ENCODE measurements around the gene ATP6V0B. TPM values are rescaled to one million over a fixed set of nuclear protein-coding genes. Genes with fewer than 3 reads are reported as not detected.

ATP6V0B gene
- total RNA-seq, 4 donors from 2014 or later = 29.2 to 203 (median 97.9) TPM

- H3K4me1 ChIP-seq = peaks cover 7 to 46% (median 29%) of the 10 kb centered on the region in 4 donors
- no peak for TF ChIP-seq EP300 (IDR thresholded peaks at IDR 0.05; ENCODE audit: low read depth)
- TF ChIP-seq POLR2AphosphoS5 (IDR thresholded peaks at IDR 0.05) = peak in 2 of 3 donors; percentile 52 to 79
- TF ChIP-seq CTCF (IDR thresholded peaks at IDR 0.05) = no peak
- peak; percentile 62 for TF ChIP-seq POLR2A (IDR thresholded peaks at IDR 0.05)
- peak; percentile 68 for DNase-seq
- WGBS, 2 donors (ENCODE audit: low coverage in 1 of 2) = 76 to 88% methylated on average over 1 to 8 of the region's 8 CpGs
- peak overlapping the region; percentile 47 to 83 (median 78) for H3K27ac ChIP-seq
- no peaks in the 10 kb centered on the region for H3K36me3 ChIP-seq
- in situ Hi-C loops (cut with MboI; ENCODE audit: low pct_ligation_motif_present in 1 of 4, low pct_unique_long_range_greater_than_20kb in 1 of 4, low sequenced_read_pairs in 3 of 4) (no loop called here), intact Hi-C loops (cut with DNase I; ENCODE audit: low total_unique reads) (no loop called here)
- no peaks in the 10 kb centered on the region for H3K27me3 ChIP-seq
- no peaks in the 10 kb centered on the region for H3K9me3 ChIP-seq
- H3K4me3 ChIP-seq = no peak overlapping the region
Observed at GRCh38 chr1:44014365-44015104, 39.8 kb downstream of the ATP6V0B start.

GRCh38 chr1:44015206-44015605, 40.4 kb downstream of the ATP6V0B start:
- Histone ChIP-seq H3K36me3 (no peaks in the 10 kb centered on the region), H3K27ac (peak overlapping the region in 3 of 4 donors; percentile 77 to 83 (median 78)), H3K9me3 (no peaks in the 10 kb centered on the region), H3K4me3 (no peak overlapping the region), H3K27me3 (no peaks in the 10 kb centered on the region), H3K4me1 (peaks cover 7 to 46% (median 29%) of the 10 kb centered on the region in 4 donors)
- intact Hi-C loops (cut with DNase I; ENCODE audit: low total_unique reads) = no loop called here
- in situ Hi-C loops (cut with MboI; ENCODE audit: low pct_ligation_motif_present in 1 of 4, low pct_unique_long_range_greater_than_20kb in 1 of 4, low sequenced_read_pairs in 3 of 4) = no loop called here
- TF ChIP-seq CTCF (IDR thresholded peaks at IDR 0.05) = no peak
- TF ChIP-seq EP300 (IDR thresholded peaks at IDR 0.05; ENCODE audit: low read depth) = no peak
- TF ChIP-seq POLR2A (IDR thresholded peaks at IDR 0.05) = no peak
- TF ChIP-seq POLR2AphosphoS5 (IDR thresholded peaks at IDR 0.05) = no peak
- WGBS, 2 donors (ENCODE audit: low coverage in 1 of 2) = 68% methylated on average over 3 of the region's 3 CpGs; no CpG with 5 or more reads in 1 of the 2 donors
- no peak for DNase-seq

GRCh38 chr1:44016041-44016889, 41.5 kb downstream of the ATP6V0B start:
- no peaks in the 10 kb centered on the region for H3K36me3 ChIP-seq
- intact Hi-C loops (cut with DNase I; ENCODE audit: low total_unique reads) (no loop called here), in situ Hi-C loops (cut with MboI; ENCODE audit: low pct_ligation_motif_present in 1 of 4, low pct_unique_long_range_greater_than_20kb in 1 of 4, low sequenced_read_pairs in 3 of 4) (no loop called here)
- no peaks in the 10 kb centered on the region for H3K27me3 ChIP-seq
- no peak for DNase-seq
- no peak overlapping the region for H3K4me3 ChIP-seq
- peaks cover 7 to 42% (median 29%) of the 10 kb centered on the region in 4 donors for H3K4me1 ChIP-seq
- no peak overlapping the region for H3K27ac ChIP-seq
- H3K9me3 ChIP-seq = no peaks in the 10 kb centered on the region
- WGBS, 2 donors (ENCODE audit: low coverage in 1 of 2) = 89% methylated on average over 19 of the region's 20 CpGs; no CpG with 5 or more reads in 1 of the 2 donors
- TF ChIP-seq EP300 (IDR thresholded peaks at IDR 0.05; ENCODE audit: low read depth) (no peak), CTCF (IDR thresholded peaks at IDR 0.05) (no peak), POLR2A (IDR thresholded peaks at IDR 0.05) (no peak), POLR2AphosphoS5 (IDR thresholded peaks at IDR 0.05) (no peak)

GRCh38 chr1:44016890-44017400, 42.2 kb downstream of the ATP6V0B start:
- H3K9me3 ChIP-seq = no peaks in the 10 kb centered on the region
- no peaks in the 10 kb centered on the region for H3K27me3 ChIP-seq
- no peak for DNase-seq
- 80 to 90% methylated on average over 2 to 19 of the region's 20 CpGs for WGBS, 2 donors (ENCODE audit: low coverage in 1 of 2)
- H3K36me3 ChIP-seq = no peaks in the 10 kb centered on the region
- no peak overlapping the region for H3K27ac ChIP-seq
- H3K4me1 ChIP-seq = peaks cover 7 to 35% (median 24%) of the 10 kb centered on the region in 4 donors
- H3K4me3 ChIP-seq = no peak overlapping the region
- TF ChIP-seq POLR2A (IDR thresholded peaks at IDR 0.05) = no peak
- TF ChIP-seq CTCF (IDR thresholded peaks at IDR 0.05) = no peak
- no peak for TF ChIP-seq POLR2AphosphoS5 (IDR thresholded peaks at IDR 0.05)
- no peak for TF ChIP-seq EP300 (IDR thresholded peaks at IDR 0.05; ENCODE audit: low read depth)
- intact Hi-C loops (cut with DNase I; ENCODE audit: low total_unique reads) = no loop called here
- in situ Hi-C loops (cut with MboI; ENCODE audit: low pct_ligation_motif_present in 1 of 4, low pct_unique_long_range_greater_than_20kb in 1 of 4, low sequenced_read_pairs in 3 of 4) = no loop called here
